GM19193 (cell line): Measurements from ENCODE around the gene TMEM170B.

Source experiments
- POLR2A ChIP-seq: IDR thresholded peaks from 4 replicates; pipeline ENCODE4 v1.6.1; 2011; ENCODE audit not compliant: insufficient read depth, insufficient read length; ENCODE audit errors: extremely low read depth

Gene TMEM170B

DNA sequence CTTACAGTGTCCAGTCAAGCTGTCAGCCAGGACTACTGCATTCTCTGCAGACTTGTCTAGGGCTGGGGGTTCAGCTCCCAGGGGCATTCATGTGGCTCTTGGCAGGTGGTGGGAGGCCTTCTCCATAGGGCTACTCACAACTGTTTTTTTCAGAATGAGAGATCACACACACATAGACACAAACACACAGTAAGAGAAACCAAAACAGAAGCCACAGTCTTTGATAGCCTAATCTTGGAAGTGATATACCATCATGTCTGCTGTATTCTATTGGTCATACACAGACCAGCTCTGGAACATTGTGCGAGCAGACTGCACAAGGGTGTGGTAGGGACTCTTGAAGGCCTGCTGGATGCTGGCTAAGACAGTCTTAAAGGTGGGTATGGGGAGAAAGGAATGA lies 13.5 kb downstream of the TMEM170B start:
- no peak for TF ChIP-seq POLR2A

DNA sequence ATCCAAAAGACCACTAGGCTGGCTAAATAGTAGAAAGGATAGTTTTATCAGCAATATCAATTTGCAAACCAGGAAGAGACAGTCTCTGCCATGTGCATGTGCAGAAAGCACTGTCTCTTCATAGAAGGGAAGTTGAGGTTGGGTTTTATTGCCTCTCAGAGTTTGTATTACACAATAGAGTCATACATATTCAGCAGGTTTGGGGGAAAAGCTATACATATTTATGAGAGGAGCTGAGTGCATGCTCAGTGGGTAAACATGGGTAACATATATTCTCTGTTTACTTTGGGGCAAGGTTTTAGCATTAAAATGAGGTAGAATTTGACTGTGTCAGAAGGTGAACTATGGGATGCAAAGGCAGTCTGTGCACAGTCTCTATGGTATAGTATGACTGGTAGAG lies 14.9 kb downstream of the TMEM170B start:
- TF ChIP-seq POLR2A, result no peak

DNA sequence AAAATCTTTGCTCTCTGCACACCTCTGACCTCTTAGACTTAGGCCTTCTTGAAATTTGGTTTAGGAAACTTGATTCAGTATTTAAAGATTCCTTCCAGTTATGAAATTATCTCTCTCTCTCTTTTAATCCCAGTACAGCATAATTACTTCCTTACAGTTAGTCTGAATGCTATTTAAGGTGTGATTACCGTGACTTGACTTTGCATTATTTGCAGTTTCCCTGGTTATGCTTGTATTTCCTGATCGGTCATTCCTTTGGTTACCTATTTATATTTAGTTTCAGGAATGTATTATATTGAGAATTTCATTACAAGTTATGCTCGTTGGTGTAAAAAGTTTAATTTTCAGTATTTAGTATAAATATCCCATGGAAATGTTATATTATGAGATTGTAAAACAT lies 16.3 kb downstream of the TMEM170B start:
- TF ChIP-seq POLR2A, result no peak

DNA sequence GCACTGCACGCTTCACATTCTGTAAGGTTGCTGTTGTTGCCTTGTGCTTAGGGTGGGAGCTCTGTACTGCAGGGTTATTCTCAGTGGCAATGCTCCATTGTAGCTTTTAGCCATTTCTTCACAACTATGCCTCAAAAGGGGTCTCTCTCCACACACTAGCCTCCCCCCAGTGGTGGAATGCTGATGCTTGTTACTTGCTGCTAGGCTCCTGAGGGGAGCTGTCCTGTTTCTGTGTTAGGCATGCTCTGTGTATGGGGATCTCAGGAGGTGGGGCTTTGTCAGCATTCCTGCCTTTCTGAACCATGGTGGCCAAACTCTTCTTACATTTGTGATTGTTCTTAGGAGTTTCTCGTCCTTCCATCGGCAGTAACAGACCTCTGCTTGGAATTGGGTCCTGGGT lies 18.8 kb downstream of the TMEM170B start:
- TF ChIP-seq POLR2A, result no peak

DNA sequence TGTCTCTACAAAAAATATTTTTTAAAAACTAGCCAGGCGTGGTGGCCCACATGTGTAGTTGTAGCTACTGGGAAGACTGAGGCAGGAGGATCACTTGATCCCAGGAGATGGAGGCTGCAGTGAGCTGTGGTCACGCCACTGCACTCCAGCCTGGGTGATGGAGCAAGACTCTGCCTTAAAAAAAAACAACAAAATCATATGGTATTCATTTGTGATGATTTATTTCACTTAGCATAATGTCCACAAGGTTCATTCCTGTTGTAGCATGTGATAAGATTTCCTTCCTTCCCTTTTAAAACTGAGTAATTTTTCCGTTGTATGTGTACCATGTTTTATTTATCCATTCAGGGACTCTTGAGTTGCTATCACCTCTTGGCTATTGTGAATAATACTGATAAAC lies 26.2 kb downstream of the TMEM170B start:
- TF ChIP-seq POLR2A, result no peak

DNA sequence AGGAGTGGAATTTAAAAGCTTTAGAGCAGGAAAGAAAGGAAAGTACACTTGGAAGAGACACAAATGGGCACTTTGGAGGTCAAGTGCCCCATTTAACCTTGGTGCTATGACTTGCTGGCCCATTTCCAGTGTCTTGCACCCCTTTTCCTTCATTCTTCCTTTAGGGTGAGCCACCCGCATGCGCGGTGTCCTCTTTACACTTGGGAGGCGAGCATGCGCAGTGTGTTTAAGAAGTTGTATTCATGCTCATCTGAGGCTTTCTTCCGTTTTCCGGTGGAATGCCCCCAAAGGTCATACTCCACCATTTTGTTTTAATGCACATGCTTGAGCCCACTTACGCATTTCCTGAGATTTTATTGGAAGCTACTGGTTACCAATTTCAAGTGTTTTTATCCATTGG lies 29.1 kb downstream of the TMEM170B start:
- TF ChIP-seq POLR2A, result no peak

DNA sequence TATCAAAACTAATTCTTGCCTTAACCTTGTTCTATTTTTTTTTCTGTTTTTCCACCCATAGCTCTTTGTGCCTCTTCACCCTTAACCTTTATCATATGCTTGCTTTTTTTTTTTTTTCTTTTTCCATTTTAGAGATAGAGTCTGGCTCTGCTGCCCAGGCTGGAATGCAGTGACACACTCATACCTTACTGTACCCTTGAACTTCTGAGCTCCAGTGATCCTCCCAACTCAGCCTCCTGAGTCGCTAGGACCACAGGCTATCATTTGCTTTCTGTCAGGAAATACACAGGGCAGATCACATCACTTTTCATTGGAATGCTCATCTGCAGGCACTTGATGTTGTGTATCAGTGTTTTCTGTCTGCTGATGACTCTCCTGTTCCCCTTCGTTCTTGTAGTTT lies 33.5 kb downstream of the TMEM170B start:
- no peak for TF ChIP-seq POLR2A

DNA sequence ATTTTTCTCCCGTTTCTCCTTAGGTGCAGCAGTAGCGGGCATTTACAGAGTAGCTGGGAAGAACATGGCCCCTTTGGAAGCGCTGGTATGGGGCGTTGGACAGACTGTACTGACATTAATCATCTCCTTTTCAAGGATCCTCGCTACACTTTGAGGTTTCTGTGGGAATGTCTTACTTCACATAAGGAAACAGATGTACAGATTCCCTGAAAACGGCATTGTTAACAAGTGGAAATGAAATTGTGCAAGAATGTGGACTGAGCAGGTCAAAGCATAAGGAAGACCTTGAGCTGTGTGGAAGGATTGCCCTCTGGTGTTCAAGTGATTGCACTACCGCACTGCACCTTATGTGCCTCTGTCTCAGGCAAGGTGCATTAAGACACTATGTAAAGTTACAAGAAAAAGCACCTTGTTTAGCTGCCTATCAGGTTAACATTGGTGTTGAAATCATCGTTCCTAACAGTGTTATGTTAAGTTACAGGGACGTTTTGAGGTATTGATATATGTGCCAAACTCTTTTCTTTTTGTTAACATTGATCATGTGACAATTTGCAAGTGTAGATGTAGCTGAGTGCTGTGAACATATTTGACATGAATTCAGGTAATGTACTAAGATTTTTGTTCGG lies 38.0 kb downstream of the TMEM170B start:
- TF ChIP-seq POLR2A, result no peak

DNA sequence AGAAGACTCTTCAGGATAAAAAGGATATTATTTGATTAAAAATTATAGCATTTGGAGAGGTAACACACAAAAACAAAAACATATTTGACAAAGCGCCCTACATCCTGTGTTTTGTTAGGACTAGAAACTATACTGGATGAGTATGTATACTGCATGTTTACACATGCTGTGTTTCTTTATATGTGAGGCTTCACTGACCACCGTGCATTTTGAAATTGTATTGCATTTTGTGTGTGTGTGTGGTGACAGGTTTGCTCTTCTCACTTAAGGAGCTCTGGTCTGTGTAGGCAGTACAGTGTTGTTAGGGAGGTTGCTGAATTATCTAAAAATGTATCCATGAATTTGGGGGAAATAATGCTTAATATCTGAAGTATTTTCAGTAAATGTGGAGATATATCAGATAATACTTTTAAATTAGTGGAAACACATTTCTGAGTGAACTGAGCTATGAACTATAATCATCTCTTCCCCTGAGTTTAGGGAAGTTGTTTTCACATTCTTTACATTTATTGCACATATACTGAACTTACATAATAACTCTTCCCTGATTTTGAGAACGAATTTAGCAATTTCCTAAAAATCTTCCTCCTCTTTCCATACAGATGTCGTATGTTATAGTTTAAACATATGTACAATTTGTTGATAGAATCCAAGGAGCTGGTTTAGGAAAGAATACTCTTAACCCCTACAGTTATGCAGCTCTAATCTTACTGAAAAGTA lies 43.3 kb downstream of the TMEM170B start:
- TF ChIP-seq POLR2A, result no peak

DNA sequence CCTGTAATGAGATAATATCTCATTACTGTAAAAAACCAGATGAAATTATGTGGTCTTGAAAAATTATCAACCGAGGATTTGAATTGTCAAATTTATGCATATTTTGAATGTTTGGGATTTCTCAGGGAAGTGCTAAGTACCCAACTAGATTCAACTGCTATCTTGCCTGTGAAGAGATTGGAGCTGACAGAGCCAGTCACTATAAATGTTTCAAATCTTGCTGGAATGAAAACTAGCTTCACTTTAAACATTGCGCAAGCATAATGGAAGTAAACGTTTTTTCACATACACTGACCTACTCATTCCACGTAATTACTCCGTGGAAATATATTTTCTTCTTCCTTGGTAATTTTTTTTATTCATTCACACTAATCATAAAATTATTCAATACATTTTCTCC lies 46.7 kb downstream of the TMEM170B start:
- TF ChIP-seq POLR2A, result no peak

DNA sequence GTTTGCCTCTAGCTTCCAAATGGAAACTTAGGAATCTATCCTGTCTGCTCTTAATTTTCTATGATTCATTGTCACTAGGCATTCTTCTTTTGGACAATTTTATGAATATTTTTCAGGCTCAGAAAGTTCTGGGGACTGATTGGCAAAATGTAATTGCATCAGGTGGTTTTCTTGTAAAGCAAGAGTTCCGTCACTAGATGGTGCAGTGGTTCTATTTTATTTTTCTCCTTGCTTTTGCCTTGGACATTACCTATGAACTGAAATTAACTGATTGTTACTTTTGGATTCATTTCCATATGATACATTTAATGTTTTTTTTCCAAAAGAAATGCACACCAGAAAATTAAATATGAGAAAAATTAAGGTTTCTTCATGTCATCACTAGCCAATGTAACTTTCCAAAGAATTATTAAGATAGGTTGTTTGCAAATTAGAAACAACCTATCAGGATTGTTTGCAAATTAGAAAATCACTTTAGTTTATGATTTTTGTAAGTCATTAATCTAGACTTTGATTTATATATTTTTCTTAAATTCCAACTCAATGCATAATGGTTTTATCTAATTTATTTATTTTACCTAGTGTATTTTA lies 48.0 kb downstream of the TMEM170B start:
- TF ChIP-seq POLR2A, result no peak

DNA sequence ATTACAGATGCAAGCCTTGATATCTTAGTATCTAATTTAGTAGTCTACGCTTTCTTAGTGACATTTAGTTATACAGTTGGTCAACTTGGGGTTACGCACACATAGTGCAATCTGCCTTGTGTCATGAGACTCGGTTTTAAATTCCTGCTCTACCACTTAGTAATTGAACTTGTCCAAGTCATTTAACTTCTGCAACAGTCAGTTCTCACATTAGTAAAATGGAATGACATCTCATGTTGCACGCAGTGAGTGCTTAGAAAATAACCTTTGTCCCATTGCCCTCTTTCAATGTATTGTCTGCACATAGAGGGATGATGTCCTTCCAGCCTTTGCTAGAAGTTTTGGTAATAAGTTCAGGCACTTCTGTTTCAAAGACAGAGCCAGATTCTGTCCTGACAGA lies 48.6 kb downstream of the TMEM170B start:
- TF ChIP-seq POLR2A, result no peak

DNA sequence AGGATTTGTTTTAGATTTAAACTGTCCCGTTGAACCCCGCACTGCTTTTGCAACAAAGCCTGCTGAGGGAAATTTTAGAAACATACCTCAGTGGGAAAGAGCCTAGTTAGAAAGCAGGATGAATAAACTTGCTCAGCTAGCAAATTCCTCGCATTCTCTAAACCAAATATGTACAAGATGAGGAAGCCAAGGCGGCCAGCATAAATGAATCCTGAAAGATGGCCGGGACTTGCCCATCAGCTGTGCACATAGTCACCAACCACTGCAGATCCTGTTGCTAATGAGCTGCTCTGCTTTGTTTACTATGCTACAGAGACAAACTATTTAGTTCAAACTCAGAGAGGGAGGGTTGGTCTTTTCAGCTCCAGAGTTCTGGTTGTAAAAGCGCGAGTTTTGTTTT lies 49.0 kb downstream of the TMEM170B start:
- TF ChIP-seq POLR2A, result no peak

DNA sequence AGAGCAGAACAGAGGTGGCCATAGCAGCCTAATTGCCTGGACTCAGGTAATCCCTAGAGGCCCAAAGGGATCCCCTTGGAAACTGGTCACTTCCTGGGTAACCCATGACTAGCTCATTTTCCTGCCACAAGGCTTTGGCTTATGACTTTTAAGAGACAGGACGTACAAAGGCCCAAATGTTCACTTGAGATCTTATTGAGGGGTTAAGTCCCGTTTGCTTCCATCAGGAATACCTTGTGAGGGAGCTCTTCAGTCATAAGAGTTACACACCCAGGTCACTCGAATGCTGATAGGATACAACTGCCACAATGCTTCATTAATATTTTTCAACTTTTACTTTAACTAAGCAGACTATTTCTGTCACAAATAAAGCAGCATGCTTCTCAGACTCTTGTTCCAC lies 51.7 kb downstream of the TMEM170B start:
- no peak for TF ChIP-seq POLR2A

DNA sequence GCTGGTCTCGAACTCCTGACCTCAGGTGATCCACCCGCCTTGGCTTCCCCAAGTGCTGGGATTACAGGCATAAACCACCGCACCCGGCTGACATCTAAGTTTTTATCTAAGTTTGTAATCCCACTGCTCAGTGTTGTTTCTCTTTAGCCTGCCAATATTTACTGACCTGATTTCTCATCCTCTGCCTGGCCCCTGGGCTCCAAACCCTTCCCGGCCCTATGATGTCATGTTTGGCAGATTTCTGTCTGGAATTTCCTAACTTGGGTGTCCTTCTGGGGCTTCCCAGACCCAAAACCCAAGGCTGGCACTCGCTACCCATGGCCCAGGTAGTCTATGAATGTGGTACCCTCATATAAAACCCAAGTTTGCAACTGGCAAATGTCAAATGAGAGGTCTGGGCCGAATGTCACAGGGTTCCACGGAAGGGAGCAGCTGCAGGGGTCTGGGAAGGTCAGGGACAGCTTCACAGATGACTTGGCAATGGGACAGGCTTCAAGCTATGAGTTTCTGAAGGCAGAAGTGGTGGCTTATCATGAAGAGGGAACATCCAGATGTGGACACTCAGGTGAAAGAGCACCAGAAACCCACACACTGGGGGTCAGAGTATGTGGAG lies 54.9 kb downstream of the TMEM170B start:
- TF ChIP-seq POLR2A, result no peak

DNA sequence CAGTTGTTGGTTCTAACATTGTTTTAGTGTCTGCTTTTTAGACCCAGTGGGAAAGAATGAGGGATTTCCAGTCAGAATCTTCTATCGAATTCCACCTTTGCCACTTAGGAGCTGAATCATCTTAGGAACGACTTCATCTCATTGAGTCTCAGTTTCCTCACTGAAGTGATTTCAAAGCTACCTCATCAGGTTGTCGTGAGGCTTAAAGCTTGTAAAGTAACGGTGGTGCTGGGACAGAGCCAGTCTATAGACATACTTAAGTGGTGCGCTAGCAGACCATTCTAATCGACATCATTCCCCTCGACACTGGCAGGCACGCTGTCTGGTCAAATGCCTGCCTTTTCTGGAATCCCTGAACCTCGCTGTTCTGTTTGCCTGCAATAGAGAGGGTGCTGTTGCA lies 55.5 kb downstream of the TMEM170B start:
- TF ChIP-seq POLR2A, result no peak

DNA sequence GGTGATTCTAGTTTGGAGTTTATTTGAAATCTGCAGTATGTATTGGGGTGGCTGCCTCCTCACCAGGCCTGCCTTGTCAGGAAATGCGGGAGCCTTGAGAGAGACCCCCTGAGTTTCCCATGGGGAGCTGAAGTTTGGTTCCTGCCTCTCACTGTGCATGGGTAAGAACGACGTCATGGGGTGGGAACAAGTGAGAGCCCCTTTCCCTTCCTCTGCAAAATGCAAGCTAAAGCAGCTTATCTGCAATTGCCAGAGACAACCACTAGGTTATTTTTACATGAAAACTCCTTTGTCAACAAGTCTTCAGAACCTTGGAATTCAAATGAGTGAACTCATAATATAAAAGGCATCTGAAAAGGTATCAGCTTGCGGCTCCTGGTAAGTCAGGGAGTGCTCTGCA lies 58.4 kb downstream of the TMEM170B start:
- TF ChIP-seq POLR2A, result no peak

DNA sequence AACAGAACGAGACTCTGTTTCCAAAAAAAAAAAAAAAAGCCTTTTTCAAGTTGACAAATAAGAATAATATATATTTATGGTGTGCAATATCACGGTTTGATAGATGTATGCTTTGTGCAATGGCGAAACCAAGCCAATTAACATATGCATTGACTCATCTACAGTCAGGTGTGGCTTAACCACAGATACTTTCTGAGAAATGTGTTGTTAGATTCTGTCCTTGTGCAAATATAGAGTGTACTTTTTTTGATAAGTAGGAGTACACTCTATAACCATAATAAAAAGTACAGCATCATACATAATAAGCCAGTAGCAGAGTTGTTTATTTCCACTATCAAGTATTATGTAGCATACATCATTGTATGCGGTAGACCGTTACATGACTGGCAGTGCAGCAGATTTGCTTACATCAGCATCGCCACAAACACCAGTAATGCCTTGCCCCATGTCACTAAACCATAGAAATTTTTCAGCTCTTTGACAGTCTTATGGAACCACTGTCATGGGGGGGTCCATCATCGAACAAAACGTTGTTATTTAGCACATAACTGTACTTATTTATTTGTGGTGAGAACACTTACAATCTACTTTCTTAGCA lies 59.2 kb downstream of the TMEM170B start:
- TF ChIP-seq POLR2A, result no peak
